Astrocyte (in vitro differentiated cells and primary cell): ENCODE data around the gene SHISA8.

Experiments
- CTCF ChIP-seq: IDR thresholded peaks from 2 replicates; pipeline ENCODE4 v1.5.1; 2011; ENCODE audit warnings: low read depth, mild to moderate bottlenecking, inconsistent platforms, low read length, moderate library complexity; ENCODE audit not compliant: insufficient read depth
- EZH2 ChIP-seq: IDR thresholded peaks from 2 replicates; pipeline ENCODE4 v1.6.1; 2012; ENCODE audit warnings: mild to moderate bottlenecking, low read length, inconsistent platforms; ENCODE audit not compliant: insufficient read depth

- TF ChIP-seq CTCF (no peak), EZH2 (no peak)
These were observed 40.8 kb downstream of the SHISA8 start for GRCh38 chr22:41874090-41874489.
